T-helper 17 cell (primary cell): ENCODE data around the gene SDHB. TPM values are rescaled to one million over a fixed set of nuclear protein-coding genes. Genes with fewer than 3 reads are reported as not detected.
"Not testable (repeated sequence)": the region's sequence is repeated elsewhere in the genome, so short reads cannot be mapped to it uniquely, and the experiment has no call there.

Experiments
- ATAC-seq: fragments of 150-1000 bp; cut with Tn5 transposase; 2 replicates; pipeline ENCODE4 v1.10.0; 2021; ENCODE audit warnings: mild to moderate bottlenecking, moderate library complexity
- DNase-seq, 3 donors: peaks; one replicate each; pipeline versions ENCODE4 v3.0.0 to v3.0.0-alpha.2; 2020 to 2021
- H3K9me3 ChIP-seq: one replicate; pipeline ENCODE4 v1.7.0; 2013; ENCODE audit warnings: low read length, mild to moderate bottlenecking; ENCODE audit not compliant: control insufficient read depth, poor library complexity, severe bottlenecking
- H3K27ac Mint-ChIP-seq: one replicate; pipeline ENCODE4 v1.8.0; 2022; ENCODE audit warnings: mild to moderate bottlenecking, moderate library complexity, mixed read lengths
- H3K27me3 Mint-ChIP-seq: one replicate; pipeline ENCODE4 v1.8.0; 2022; ENCODE audit warnings: mixed read lengths
- H3K36me3 Mint-ChIP-seq: one replicate; pipeline ENCODE4 v1.8.0; 2022; ENCODE audit warnings: low read depth, mixed read lengths
- H3K4me1 Mint-ChIP-seq: one replicate; pipeline ENCODE4 v1.8.0; 2022; ENCODE audit warnings: mild to moderate bottlenecking, mixed read lengths
- H3K4me3 Mint-ChIP-seq: one replicate; pipeline ENCODE4 v1.8.0; 2022; ENCODE audit warnings: mild to moderate bottlenecking, moderate library complexity, mixed read lengths
- total RNA-seq, 4 donors: library from RNA in 2 of 4; stranded (reverse) in 2 of 4; gene quantifications; one replicate each; pipeline ENCODE4 v1.2.3 and lab custom pipeline; 2022 to 2026

SDHB gene
- total RNA-seq, 2 donors from 2014 or later = 43.6 to 48.5 TPM

DNA sequence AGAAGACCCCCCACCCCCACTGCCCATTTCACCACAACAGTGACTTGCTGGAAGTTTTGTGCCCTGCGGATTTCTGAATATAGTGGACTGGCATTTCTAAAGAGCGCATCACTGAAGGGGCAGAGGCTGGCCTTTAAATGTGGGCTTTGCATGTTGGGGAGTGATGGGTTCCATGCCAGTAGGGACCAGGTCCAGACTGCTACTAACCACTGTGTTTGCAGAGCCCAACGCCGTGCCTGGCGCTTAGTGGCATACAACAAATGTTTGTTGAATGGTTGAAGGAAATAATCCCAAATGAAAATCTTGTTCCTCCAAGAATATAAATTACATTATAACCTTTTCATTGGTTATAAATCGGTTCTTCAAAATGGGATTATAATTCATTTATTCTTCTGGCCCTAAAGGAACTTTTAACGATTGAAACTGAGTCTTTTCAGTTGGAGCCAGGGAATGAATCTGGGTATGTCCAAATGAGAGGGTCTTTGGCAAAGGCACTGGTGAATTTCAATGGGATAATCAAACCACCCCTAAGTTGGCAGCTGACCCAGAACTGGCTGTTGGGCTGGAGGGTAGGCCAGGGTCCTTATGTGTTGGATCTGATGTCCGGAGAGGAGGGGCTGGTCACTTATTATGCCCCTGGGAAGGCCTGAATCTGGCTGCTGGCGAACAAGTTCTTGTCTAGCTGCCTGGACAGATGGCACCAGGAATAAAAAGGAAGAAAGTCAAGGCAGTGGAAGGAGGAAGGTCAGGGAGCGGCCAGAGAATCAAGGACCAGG, 13.8 kb upstream of the SDHB start:
- ATAC-seq (no peak), DNase-seq (no peak)
- H3K27me3 Mint-ChIP-seq = peaks cover 8% of the 10 kb centered on the region
- H3K4me1 Mint-ChIP-seq = no peaks in the 10 kb centered on the region
- H3K4me3 Mint-ChIP-seq = no peak overlapping the region
- no peaks in the 10 kb centered on the region for H3K9me3 ChIP-seq
- peaks cover 5% of the 10 kb centered on the region for H3K36me3 Mint-ChIP-seq
- peak overlapping the region; percentile 72 for H3K27ac Mint-ChIP-seq

DNA sequence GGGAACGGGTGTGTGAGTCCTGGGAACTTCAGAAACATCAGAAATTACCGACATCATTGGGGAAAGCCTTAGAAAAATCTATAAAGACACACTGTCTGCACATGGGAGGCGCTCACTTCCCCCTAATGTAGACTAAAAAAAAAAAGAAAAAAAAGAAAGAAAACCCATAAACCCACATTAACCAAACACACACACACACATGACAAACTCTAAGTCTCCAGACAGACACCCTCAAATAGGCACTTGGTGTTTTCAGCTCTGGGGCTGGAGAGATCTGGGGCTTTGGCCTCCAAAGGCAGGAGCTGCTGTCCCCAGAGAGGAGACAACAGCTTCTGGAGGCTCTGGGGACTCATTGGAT, 13.2 kb upstream of the SDHB start:
- H3K27me3 Mint-ChIP-seq = peaks cover 8% of the 10 kb centered on the region
- no peak overlapping the region for H3K4me3 Mint-ChIP-seq
- peaks cover 3% of the 10 kb centered on the region for H3K36me3 Mint-ChIP-seq
- H3K9me3 ChIP-seq = no peaks in the 10 kb centered on the region
- ATAC-seq (no peak), DNase-seq (no peak)
- no peaks in the 10 kb centered on the region for H3K4me1 Mint-ChIP-seq
- H3K27ac Mint-ChIP-seq = peak overlapping the region; percentile 72

- H3K27me3 Mint-ChIP-seq = peaks cover 13% of the 10 kb centered on the region
- DNase-seq (no peak), ATAC-seq (no peak)
- H3K4me1 Mint-ChIP-seq = peaks cover 3% of the 10 kb centered on the region
- H3K36me3 Mint-ChIP-seq = peaks cover 3% of the 10 kb centered on the region
- H3K27ac Mint-ChIP-seq = peak overlapping the region; percentile 72
- no peaks in the 10 kb centered on the region for H3K9me3 ChIP-seq
- H3K4me3 Mint-ChIP-seq = no peak overlapping the region
Observed at GRCh38 chr1:17066361-17067068, 12.7 kb upstream of the SDHB start.

DNA sequence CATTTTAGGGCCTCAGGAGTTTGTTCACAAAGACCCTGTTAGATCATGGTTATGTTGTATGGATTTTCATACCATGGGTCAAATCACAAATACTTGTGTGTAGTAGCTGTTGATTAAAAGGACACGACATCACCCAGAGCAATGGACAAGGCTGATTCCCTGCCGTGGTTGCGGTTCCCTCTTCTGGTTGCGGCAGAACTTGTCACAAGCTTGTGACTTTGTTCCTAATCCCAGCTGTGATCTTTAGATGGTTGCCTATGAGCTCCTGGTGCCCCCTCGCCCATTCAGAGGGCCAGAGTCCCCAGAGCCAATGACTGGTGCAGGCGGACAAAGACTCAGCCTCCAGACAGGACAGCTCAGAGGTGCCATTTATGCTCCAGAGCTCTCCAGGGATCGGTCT, 11.8 kb upstream of the SDHB start:
- no peak overlapping the region for H3K4me3 Mint-ChIP-seq
- peaks cover 3% of the 10 kb centered on the region for H3K4me1 Mint-ChIP-seq
- DNase-seq (no peak), ATAC-seq (no peak)
- H3K27me3 Mint-ChIP-seq = peaks cover 15% of the 10 kb centered on the region
- no peaks in the 10 kb centered on the region for H3K9me3 ChIP-seq
- H3K36me3 Mint-ChIP-seq = peaks cover 3% of the 10 kb centered on the region
- H3K27ac Mint-ChIP-seq = no peak overlapping the region

DNA sequence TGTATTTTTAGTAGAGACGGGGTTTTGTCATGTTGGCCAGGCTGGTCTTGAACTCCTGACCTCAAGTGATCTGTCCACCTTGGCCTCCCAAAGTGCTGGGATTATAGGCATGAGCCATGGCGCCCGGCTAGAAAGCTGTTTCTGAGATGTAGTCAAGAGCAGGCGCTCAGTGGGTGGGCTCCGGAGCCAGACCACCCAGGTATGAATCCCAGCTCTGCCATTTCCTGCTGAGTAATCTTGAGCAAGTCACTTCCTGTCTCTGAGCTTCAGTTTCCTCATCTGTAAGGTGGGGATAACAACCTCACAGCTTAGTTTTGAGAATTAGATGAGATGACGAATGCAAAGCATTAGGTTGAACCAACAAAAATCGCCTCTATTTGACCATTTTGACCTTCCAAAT, 8.9 kb upstream of the SDHB start:
- not testable (repeated sequence) for DNase-seq, H3K4me1 Mint-ChIP-seq, H3K9me3 ChIP-seq, H3K27ac Mint-ChIP-seq, ATAC-seq, H3K36me3 Mint-ChIP-seq, H3K4me3 Mint-ChIP-seq
- H3K27me3 Mint-ChIP-seq = peaks cover 20% of the 10 kb centered on the region

DNA sequence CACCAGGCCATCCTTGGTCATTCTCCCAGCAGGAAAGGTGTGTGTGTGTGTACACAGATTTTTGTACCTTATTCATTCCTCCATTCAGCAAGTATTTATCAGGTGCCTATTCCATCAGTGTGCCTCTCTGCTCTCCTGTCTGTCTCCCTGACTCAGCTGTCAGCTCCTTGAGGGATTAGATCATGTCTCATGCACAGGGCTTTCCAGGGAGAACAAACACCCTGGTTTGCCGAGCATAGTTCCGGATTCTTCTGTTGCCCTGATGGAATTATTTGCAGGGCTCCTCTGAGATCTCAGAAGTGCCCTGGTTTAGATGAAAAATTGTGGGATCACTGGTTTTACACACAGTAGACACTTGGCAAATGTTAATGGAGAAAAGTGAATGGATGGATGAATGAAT, 8.1 kb upstream of the SDHB start:
- no peak for ATAC-seq
- no peak for DNase-seq
- no peak overlapping the region for H3K4me3 Mint-ChIP-seq
- no peaks in the 10 kb centered on the region for H3K9me3 ChIP-seq
- no peak overlapping the region for H3K27ac Mint-ChIP-seq
- no peaks in the 10 kb centered on the region for H3K36me3 Mint-ChIP-seq
- H3K4me1 Mint-ChIP-seq = peaks cover 7% of the 10 kb centered on the region
- H3K27me3 Mint-ChIP-seq = peaks cover 18% of the 10 kb centered on the region

DNA sequence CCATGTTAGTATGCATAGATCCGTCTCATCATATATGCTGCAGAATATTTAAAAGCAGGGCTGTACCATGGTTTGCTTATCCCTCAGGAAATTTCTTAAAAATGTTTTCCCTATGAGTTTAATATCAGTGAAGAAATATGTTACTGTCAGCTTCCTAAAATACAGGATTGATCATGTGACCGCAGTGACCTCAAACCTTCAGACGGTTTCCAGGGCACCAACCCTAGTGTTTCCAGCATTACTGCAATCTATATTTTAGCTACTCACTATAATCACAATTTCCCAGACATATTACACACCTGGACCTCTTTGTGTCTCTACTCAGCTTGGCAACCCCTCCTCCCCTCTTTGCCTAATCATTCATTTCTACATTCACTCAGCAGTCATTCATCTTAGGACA, 7.7 kb upstream of the SDHB start:
- Mint-ChIP-seq H3K27ac (no peak overlapping the region), H3K4me1 (peaks cover 7% of the 10 kb centered on the region), H3K4me3 (no peak overlapping the region), H3K27me3 (peaks cover 18% of the 10 kb centered on the region), H3K36me3 (no peaks in the 10 kb centered on the region)
- H3K9me3 ChIP-seq = no peaks in the 10 kb centered on the region
- DNase-seq = no peak
- no peak for ATAC-seq

DNA sequence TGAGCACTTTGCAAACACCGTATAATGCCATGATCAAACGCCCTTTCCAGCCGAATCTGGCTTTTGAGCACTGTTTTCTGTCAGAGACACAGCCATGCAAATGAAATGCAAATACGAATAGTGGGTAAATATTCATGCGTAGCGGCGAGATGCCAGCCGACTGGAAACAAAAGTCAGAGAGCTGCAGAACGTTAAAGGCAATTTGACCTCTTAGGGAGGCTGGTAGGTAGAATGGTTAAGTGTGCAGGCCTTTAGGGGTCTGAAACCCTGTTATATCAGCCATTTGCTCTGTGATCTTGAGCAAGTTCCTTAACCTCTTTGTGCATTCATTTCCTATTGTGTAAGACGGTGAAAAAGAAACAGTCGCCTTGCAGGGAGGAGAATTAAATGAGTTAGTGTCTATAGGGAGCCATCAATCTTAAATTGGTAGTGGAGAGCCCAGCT, 6.5 kb upstream of the SDHB start:
- H3K36me3 Mint-ChIP-seq = no peaks in the 10 kb centered on the region
- H3K4me3 Mint-ChIP-seq = no peak overlapping the region
- H3K27me3 Mint-ChIP-seq = peaks cover 18% of the 10 kb centered on the region
- peaks cover 8% of the 10 kb centered on the region for H3K4me1 Mint-ChIP-seq
- no peak for ATAC-seq
- no peak overlapping the region for H3K27ac Mint-ChIP-seq
- no peak for DNase-seq
- H3K9me3 ChIP-seq = no peaks in the 10 kb centered on the region

DNA sequence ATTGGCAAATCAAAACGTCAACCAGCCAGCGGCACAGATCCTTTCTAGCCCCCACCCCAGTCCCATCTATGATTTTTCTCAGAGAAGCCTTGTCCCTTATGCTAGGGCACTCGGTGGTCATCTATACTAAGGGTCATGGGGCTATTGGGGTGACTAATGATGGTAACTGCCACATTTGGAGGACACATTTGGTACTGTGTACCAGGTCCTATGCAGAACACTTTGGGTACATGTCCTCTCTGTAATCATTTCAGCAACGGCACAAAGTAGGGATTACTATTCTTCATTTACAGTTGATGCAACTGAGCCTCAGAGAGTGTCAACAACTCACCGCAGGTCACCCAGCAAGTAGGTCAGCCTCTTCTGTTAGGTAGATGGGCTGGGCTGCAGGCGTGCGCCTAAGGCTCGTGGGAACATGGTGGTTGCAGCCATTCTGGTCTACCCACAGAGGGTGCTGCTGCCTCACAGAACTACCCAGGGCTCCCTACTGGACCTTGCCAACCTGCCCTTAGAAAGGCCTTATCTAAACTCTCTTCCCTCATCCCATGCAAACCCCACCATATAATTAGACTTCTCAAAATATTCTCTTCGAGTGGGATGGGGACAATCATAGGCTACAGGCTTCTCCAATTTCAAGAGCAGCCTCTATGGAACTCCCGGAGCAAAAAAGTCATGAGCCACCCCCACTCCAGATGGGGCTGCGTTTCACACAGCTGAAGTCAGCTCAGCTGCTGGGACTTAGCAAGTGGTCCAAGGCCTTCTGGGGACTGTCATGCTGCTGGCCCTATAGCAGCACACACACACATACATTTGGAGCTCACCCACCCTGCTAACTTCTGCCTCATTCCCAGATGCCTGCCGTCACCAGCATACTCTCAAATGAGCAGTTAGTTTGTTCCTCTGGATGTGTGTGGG, 5.8 kb upstream of the SDHB start:
- DNase-seq = peak in 2 of 3 donors; percentile 19 to 23
- Mint-ChIP-seq H3K36me3 (no peaks in the 10 kb centered on the region), H3K4me3 (no peak overlapping the region), H3K27ac (no peak overlapping the region), H3K4me1 (peaks cover 8% of the 10 kb centered on the region), H3K27me3 (peaks cover 18% of the 10 kb centered on the region)
- no peaks in the 10 kb centered on the region for H3K9me3 ChIP-seq
- peak; percentile 94 for ATAC-seq

GRCh38 chr1:17056551-17056950, 2.7 kb upstream of the SDHB start:
- Mint-ChIP-seq H3K36me3 (no peaks in the 10 kb centered on the region), H3K27ac (peak overlapping the region; percentile 37), H3K4me3 (no peak overlapping the region), H3K4me1 (peaks cover 16% of the 10 kb centered on the region), H3K27me3 (peaks cover 11% of the 10 kb centered on the region)
- DNase-seq (no peak), ATAC-seq (no peak)
- H3K9me3 ChIP-seq = no peaks in the 10 kb centered on the region

GRCh38 chr1:17055801-17056200, 2.0 kb upstream of the SDHB start:
- H3K27me3 Mint-ChIP-seq = peaks cover 9% of the 10 kb centered on the region
- no peaks in the 10 kb centered on the region for H3K9me3 ChIP-seq
- H3K27ac Mint-ChIP-seq = peak overlapping the region; percentile 37
- DNase-seq = no peak
- peaks cover 24% of the 10 kb centered on the region for H3K4me1 Mint-ChIP-seq
- H3K4me3 Mint-ChIP-seq = no peak overlapping the region
- no peak for ATAC-seq
- peaks cover 2% of the 10 kb centered on the region for H3K36me3 Mint-ChIP-seq

GRCh38 chr1:17053086-17053684, 647 bp downstream of the SDHB start:
- Mint-ChIP-seq H3K4me3 (peak overlapping the region; percentile 98), H3K27me3 (peaks cover 3% of the 10 kb centered on the region), H3K36me3 (peaks cover 2% of the 10 kb centered on the region), H3K4me1 (peaks cover 23% of the 10 kb centered on the region), H3K27ac (peak overlapping the region; percentile 96)
- DNase-seq = no peak
- no peaks in the 10 kb centered on the region for H3K9me3 ChIP-seq
- ATAC-seq = no peak

GRCh38 chr1:17052641-17053040, 1.2 kb downstream of the SDHB start:
- H3K27ac Mint-ChIP-seq = peak overlapping the region; percentile 96
- ATAC-seq = no peak
- no peaks in the 10 kb centered on the region for H3K9me3 ChIP-seq
- DNase-seq = no peak
- H3K27me3 Mint-ChIP-seq = no peaks in the 10 kb centered on the region
- H3K36me3 Mint-ChIP-seq = peaks cover 2% of the 10 kb centered on the region
- peak overlapping the region; percentile 98 for H3K4me3 Mint-ChIP-seq
- H3K4me1 Mint-ChIP-seq = peaks cover 21% of the 10 kb centered on the region
